HEK293 (cell line): Measurements from ENCODE around the gene DPY19L3.

Source experiments
- CTCF ChIA-PET: fragments of 350-600 bp; formaldehyde crosslinking; extraction: SDS; loops from one replicate; lab custom pipeline; 2021; ENCODE audit warnings: antibody characterized with exemption; lab: Yijun Ruan, JAX
- POLR2A ChIA-PET: fragments of 300-600 bp; formaldehyde crosslinking; extraction: SDS; loops from one replicate; lab custom pipeline; 2020; ENCODE audit warnings: antibody characterized with exemption, inconsistent platforms; lab: Yijun Ruan, JAX
- H3K27ac ChIP-seq: fragments of 200-500 bp; sonication (Bioruptor generic); 2 replicates; pipeline ENCODE4 v1.5.1; 2014; ENCODE audit warnings: low read depth, low read length, control low read depth, inconsistent platforms; ENCODE audit errors: extremely low read depth
- H3K36me3 ChIP-seq, 2 experiments: fragments of 200-500 bp in 1 of 2; sonication (Bioruptor generic) in 1 of 2; 1 replicate in 1 of 2; 2 replicates in 1 of 2; pipeline ENCODE4 v1.5.1; 2014 to 2017; ENCODE audit warnings: inconsistent platforms in 2 of 2, low read length in 2 of 2; ENCODE audit not compliant: control insufficient read depth in 2 of 2, insufficient read depth in 1 of 2
- H3K4me1 ChIP-seq: fragments of 200-500 bp; sonication (Bioruptor generic); 2 replicates; pipeline ENCODE4 v1.5.1; 2014; ENCODE audit warnings: mild to moderate bottlenecking, low read length, inconsistent platforms; ENCODE audit not compliant: control insufficient read depth, insufficient read depth
- H3K4me3 ChIP-seq: 2 replicates; pipeline ENCODE4 v1.5.1; 2011; ENCODE audit warnings: low read depth, mild to moderate bottlenecking, control low read depth, low read length, moderate library complexity
- H3K9me3 ChIP-seq: fragments of 200-500 bp; sonication (Bioruptor generic); 2 replicates; pipeline ENCODE4 v1.5.1; 2014; ENCODE audit warnings: low read depth, low read length, inconsistent platforms; ENCODE audit not compliant: control insufficient read depth, insufficient read depth
- KLF9 ChIP-seq: fragments of 450-650 bp; formaldehyde crosslinking; IDR thresholded peaks from 2 replicates; pipeline ENCODE4 v1.5.1; 2016; ENCODE audit warnings: missing biosample characterization, missing genetic modification characterization, low read depth
- OSR2 ChIP-seq: fragments of 450-650 bp; formaldehyde crosslinking; IDR thresholded peaks from 2 replicates; pipeline ENCODE4 v1.5.1; 2016; ENCODE audit warnings: missing biosample characterization, missing genetic modification characterization
- SP2 ChIP-seq: fragments of 450-650 bp; formaldehyde crosslinking; IDR thresholded peaks from 2 replicates; pipeline ENCODE4 v1.5.1; 2016; ENCODE audit warnings: missing biosample characterization, missing genetic modification characterization
- YY1 ChIP-seq: fragments of 450-650 bp; formaldehyde crosslinking; IDR thresholded peaks from 2 replicates; pipeline ENCODE4 v1.5.1; 2018; ENCODE audit warnings: missing biosample characterization, missing genetic modification characterization
- ZNF121 ChIP-seq: fragments of 450-650 bp; formaldehyde crosslinking; IDR thresholded peaks from 2 replicates; pipeline ENCODE4 v1.5.1; 2016; ENCODE audit warnings: missing biosample characterization, missing genetic modification characterization
- ZNF140 ChIP-seq: fragments of 450-650 bp; formaldehyde crosslinking; IDR thresholded peaks from 2 replicates; pipeline ENCODE4 v1.5.1; 2016; ENCODE audit warnings: missing biosample characterization, missing genetic modification characterization
- ZNF157 ChIP-seq: fragments of 450-650 bp; formaldehyde crosslinking; IDR thresholded peaks from 2 replicates; pipeline ENCODE4 v1.5.1; 2016; ENCODE audit warnings: missing biosample characterization, missing genetic modification characterization
- ZNF169 ChIP-seq: fragments of 450-650 bp; formaldehyde crosslinking; IDR thresholded peaks from 2 replicates; pipeline ENCODE4 v1.5.1; 2016; ENCODE audit warnings: missing biosample characterization, missing genetic modification characterization
- ZNF184 ChIP-seq: fragments of 450-650 bp; IDR thresholded peaks from 2 replicates; pipeline ENCODE4 v1.5.1; 2018; ENCODE audit warnings: missing biosample characterization, mild to moderate bottlenecking, missing genetic modification characterization
- ZNF335 ChIP-seq: fragments of 450-650 bp; formaldehyde crosslinking; conservative IDR thresholded peaks from 2 replicates; pipeline ENCODE4 v1.5.1; 2016; ENCODE audit warnings: missing biosample characterization, missing genetic modification characterization
- ZNF433 ChIP-seq: fragments of 450-650 bp; formaldehyde crosslinking; IDR thresholded peaks from 2 replicates; pipeline ENCODE4 v1.5.1; 2016; ENCODE audit warnings: missing biosample characterization, missing genetic modification characterization, low read depth
- ZNF529 ChIP-seq: fragments of 450-650 bp; formaldehyde crosslinking; IDR thresholded peaks from 2 replicates; pipeline ENCODE4 v1.5.1; 2017; ENCODE audit warnings: missing genetic modification characterization, missing biosample characterization; ENCODE audit not compliant: insufficient replicate concordance
- ZNF549 ChIP-seq: fragments of 450-650 bp; IDR thresholded peaks from 2 replicates; pipeline ENCODE4 v1.5.1; 2018; ENCODE audit warnings: missing biosample characterization, missing genetic modification characterization, mild to moderate bottlenecking, inconsistent platforms, moderate library complexity
- ZNF571 ChIP-seq: fragments of 450-650 bp; formaldehyde crosslinking; IDR thresholded peaks from 2 replicates; pipeline ENCODE4 v1.5.0; 2017; ENCODE audit warnings: missing biosample characterization, missing genetic modification characterization
- ZNF654 ChIP-seq: fragments of 450-650 bp; formaldehyde crosslinking; IDR thresholded peaks from 2 replicates; pipeline ENCODE4 v1.5.1; 2016; ENCODE audit warnings: low read depth, missing biosample characterization, missing genetic modification characterization
- ZNF658 ChIP-seq: fragments of 450-650 bp; formaldehyde crosslinking; IDR thresholded peaks from 2 replicates; pipeline ENCODE4; 2016; ENCODE audit warnings: missing biosample characterization, missing genetic modification characterization
- ZNF843 ChIP-seq: fragments of 450-650 bp; formaldehyde crosslinking; IDR thresholded peaks from 2 replicates; pipeline ENCODE4 v1.5.1; 2016; ENCODE audit warnings: missing biosample characterization, missing genetic modification characterization
- TF ChIP-seq, protein P1 (sequence below): fragments of 450-650 bp; IDR thresholded peaks from 2 replicates; pipeline ENCODE4 v1.5.1; 2018; ENCODE audit warnings: missing biosample characterization, mild to moderate bottlenecking, missing genetic modification characterization
- TF ChIP-seq, protein P2 (sequence below): fragments of 450-650 bp; formaldehyde crosslinking; IDR thresholded peaks from 2 replicates; pipeline ENCODE4 v1.5.1; 2016; ENCODE audit warnings: missing biosample characterization, missing genetic modification characterization
- TF ChIP-seq, protein P3 (sequence below): fragments of 450-650 bp; formaldehyde crosslinking; conservative IDR thresholded peaks from 2 replicates; pipeline ENCODE4 v1.5.1; 2016; ENCODE audit warnings: low read depth, missing biosample characterization, missing genetic modification characterization
- TF ChIP-seq, protein P4 (sequence below): fragments of 450-650 bp; formaldehyde crosslinking; IDR thresholded peaks from 2 replicates; pipeline ENCODE4 v1.5.1; 2016; ENCODE audit warnings: missing biosample characterization, missing genetic modification characterization

DPY19L3 gene

DNA sequence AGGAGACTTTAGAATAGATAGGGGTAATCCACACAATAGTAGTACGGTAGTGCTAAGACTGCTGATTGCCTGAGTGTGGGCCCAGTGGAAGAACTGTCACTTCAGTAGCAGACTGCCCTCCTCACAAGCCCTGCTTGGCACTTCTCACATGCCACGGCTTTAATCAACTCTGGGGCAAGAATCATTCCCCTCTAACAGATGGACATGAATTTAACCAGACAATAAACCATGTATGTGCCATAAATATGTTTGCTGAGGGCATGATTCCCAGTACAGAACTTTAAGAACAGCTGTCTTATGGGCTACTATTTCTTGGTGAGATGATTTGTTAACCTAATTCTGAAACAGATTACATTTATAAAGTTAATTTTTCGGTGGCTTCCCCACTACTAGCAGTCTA is 22.0 kb downstream of the DPY19L3 start:
- H3K27ac ChIP-seq, result no peak overlapping the region
- TF ChIP-seq KLF9 (tag by site-specific recombination) (no peak), SP2 (tag by site-specific recombination) (no peak), ZNF571 (tag by site-specific recombination) (no peak), ZNF658 (no peak), ZNF157 (tag by site-specific recombination) (no peak), ZNF654 (tag by site-specific recombination) (no peak), ZNF169 (tag by site-specific recombination) (no peak), ZNF184 (tag by site-specific recombination) (no peak), OSR2 (tag by site-specific recombination) (no peak), ZNF549 (tag by site-specific recombination) (no peak), ZNF529 (no peak), ZNF433 (no peak), ZNF843 (no peak), ZNF121 (tag by site-specific recombination) (no peak), ZNF140 (tag by site-specific recombination) (no peak)
- TF ChIP-seq, protein P1, sequence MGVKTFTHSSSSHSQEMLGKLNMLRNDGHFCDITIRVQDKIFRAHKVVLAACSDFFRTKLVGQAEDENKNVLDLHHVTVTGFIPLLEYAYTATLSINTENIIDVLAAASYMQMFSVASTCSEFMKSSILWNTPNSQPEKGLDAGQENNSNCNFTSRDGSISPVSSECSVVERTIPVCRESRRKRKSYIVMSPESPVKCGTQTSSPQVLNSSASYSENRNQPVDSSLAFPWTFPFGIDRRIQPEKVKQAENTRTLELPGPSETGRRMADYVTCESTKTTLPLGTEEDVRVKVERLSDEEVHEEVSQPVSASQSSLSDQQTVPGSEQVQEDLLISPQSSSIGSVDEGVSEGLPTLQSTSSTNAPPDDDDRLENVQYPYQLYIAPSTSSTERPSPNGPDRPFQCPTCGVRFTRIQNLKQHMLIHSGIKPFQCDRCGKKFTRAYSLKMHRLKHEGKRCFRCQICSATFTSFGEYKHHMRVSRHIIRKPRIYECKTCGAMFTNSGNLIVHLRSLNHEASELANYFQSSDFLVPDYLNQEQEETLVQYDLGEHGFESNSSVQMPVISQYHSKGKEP (tag by site-specific recombination), result no peak
- TF ChIP-seq, protein P2, sequence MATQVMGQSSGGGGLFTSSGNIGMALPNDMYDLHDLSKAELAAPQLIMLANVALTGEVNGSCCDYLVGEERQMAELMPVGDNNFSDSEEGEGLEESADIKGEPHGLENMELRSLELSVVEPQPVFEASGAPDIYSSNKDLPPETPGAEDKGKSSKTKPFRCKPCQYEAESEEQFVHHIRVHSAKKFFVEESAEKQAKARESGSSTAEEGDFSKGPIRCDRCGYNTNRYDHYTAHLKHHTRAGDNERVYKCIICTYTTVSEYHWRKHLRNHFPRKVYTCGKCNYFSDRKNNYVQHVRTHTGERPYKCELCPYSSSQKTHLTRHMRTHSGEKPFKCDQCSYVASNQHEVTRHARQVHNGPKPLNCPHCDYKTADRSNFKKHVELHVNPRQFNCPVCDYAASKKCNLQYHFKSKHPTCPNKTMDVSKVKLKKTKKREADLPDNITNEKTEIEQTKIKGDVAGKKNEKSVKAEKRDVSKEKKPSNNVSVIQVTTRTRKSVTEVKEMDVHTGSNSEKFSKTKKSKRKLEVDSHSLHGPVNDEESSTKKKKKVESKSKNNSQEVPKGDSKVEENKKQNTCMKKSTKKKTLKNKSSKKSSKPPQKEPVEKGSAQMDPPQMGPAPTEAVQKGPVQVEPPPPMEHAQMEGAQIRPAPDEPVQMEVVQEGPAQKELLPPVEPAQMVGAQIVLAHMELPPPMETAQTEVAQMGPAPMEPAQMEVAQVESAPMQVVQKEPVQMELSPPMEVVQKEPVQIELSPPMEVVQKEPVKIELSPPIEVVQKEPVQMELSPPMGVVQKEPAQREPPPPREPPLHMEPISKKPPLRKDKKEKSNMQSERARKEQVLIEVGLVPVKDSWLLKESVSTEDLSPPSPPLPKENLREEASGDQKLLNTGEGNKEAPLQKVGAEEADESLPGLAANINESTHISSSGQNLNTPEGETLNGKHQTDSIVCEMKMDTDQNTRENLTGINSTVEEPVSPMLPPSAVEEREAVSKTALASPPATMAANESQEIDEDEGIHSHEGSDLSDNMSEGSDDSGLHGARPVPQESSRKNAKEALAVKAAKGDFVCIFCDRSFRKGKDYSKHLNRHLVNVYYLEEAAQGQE (tag by site-specific recombination), result no peak
- TF ChIP-seq, protein P3, sequence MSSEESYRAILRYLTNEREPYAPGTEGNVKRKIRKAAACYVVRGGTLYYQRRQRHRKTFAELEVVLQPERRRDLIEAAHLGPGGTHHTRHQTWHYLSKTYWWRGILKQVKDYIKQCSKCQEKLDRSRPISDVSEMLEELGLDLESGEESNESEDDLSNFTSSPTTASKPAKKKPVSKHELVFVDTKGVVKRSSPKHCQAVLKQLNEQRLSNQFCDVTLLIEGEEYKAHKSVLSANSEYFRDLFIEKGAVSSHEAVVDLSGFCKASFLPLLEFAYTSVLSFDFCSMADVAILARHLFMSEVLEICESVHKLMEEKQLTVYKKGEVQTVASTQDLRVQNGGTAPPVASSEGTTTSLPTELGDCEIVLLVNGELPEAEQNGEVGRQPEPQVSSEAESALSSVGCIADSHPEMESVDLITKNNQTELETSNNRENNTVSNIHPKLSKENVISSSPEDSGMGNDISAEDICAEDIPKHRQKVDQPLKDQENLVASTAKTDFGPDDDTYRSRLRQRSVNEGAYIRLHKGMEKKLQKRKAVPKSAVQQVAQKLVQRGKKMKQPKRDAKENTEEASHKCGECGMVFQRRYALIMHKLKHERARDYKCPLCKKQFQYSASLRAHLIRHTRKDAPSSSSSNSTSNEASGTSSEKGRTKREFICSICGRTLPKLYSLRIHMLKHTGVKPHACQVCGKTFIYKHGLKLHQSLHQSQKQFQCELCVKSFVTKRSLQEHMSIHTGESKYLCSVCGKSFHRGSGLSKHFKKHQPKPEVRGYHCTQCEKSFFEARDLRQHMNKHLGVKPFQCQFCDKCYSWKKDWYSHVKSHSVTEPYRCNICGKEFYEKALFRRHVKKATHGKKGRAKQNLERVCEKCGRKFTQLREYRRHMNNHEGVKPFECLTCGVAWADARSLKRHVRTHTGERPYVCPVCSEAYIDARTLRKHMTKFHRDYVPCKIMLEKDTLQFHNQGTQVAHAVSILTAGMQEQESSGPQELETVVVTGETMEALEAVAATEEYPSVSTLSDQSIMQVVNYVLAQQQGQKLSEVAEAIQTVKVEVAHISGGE (tag by site-specific recombination), result no peak
- no peaks in the 10 kb centered on the region for H3K4me1 ChIP-seq
- H3K9me3 ChIP-seq, result no peaks in the 10 kb centered on the region; the same call in none of the 2 replicates
- ChIA-PET POLR2A (no interaction called here), CTCF (interaction anchor here (0.6 kb wide), 1 partner anchor 1643 kb away, joined by 3 read pairs; no protein-coding TSS in a partner anchor)
- peaks cover 11 to 66% of the 10 kb centered on the region in 2 experiments for H3K36me3 ChIP-seq
- no peak overlapping the region for H3K4me3 ChIP-seq

DNA sequence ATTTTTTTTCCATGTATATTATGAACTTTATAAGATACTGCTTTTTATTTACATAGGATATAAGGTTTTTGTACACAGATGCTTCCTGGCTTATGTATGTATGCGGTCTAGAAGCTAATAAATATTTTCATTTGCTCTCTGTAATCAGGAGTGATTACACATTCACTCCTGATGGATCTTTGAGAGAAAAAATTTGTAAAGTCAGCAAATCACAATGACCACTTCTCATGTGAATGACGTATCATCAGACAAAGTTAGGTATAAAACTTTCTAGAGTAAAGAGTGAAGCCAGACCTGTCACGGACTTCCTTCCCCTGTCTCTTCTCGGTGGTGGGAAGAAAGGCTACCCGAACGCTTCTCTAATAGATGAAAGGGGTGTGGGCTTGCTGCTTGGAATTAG is 31.1 kb downstream of the DPY19L3 start:
- peaks cover 39 to 71% of the 10 kb centered on the region in 2 experiments for H3K36me3 ChIP-seq
- CTCF ChIA-PET, result interaction anchor here (0.5 kb wide), 1 partner anchor 17 kb away, joined by 3 read pairs; no protein-coding TSS in a partner anchor
- POLR2A ChIA-PET, result interaction anchor here (2.1 kb wide), 1 partner anchor 31 kb away, joined by 7 read pairs; the partner anchor contains the start of gene DPY19L3
- H3K4me3 ChIP-seq, result no peak overlapping the region
- no peaks in the 10 kb centered on the region for H3K4me1 ChIP-seq
- TF ChIP-seq ZNF335 (tag by site-specific recombination) (no peak), YY1 (tag by site-specific recombination) (no peak)
- TF ChIP-seq, protein P4, sequence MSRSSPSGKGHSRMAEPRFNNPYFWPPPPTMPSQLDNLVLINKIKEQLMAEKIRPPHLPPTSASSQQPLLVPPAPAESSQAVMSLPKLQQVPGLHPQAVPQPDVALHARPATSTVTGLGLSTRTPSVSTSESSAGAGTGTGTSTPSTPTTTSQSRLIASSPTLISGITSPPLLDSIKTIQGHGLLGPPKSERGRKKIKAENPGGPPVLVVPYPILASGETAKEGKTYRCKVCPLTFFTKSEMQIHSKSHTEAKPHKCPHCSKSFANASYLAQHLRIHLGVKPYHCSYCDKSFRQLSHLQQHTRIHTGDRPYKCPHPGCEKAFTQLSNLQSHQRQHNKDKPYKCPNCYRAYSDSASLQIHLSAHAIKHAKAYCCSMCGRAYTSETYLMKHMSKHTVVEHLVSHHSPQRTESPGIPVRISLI (tag by site-specific recombination), result no peak
- no peaks in the 10 kb centered on the region; the same call in 1 of the 2 replicates for H3K9me3 ChIP-seq
- H3K27ac ChIP-seq, result no peak overlapping the region
